Body of pancreas (tissue), 4 donors: ENCODE results near the gene OSCP1. TPM values are rescaled to one million over a fixed set of nuclear protein-coding genes. Genes with fewer than 3 reads are reported as not detected.

Experiments used
- ATAC-seq: fragments of 150-250 bp; one replicate; pipeline ENCODE4 v1.9.1; 2016
- DNase-seq, 4 donors: peaks; one replicate each; pipeline ENCODE4 v3.0.0-alpha.2; 2019
- H3K27ac ChIP-seq, 4 donors: fragments of 200-600 bp; sonication (generic); 1 replicate in 3 of 4; 2 replicates in 1 of 4; pipeline versions ENCODE4 v1.5.1 to v1.6.1; 2016 to 2019; ENCODE audit warnings: mild to moderate bottlenecking in 1 of 4, mixed read lengths in 1 of 4, moderate library complexity in 1 of 4
- H3K27me3 ChIP-seq, 2 donors: fragments of 200-600 bp; sonication (generic); one replicate each; pipeline ENCODE4 v1.6.0; 2016; ENCODE audit warnings: mild to moderate bottlenecking in 1 of 2
- H3K36me3 ChIP-seq, 2 donors: fragments of 200-600 bp; sonication (generic); replicated peaks in 1 of 2; 2 replicates each; pipeline ENCODE4 v1.5.1; 2016; ENCODE audit warnings: low read depth in 2 of 2; ENCODE audit not compliant: insufficient read depth in 1 of 2
- H3K4me1 ChIP-seq: fragments of 200-600 bp; sonication (generic); one replicate; pipeline ENCODE4 v1.6.0; 2016
- H3K4me3 ChIP-seq, 2 donors: fragments of 200-600 bp; sonication (generic); 1 replicate in 1 of 2; 2 replicates in 1 of 2; pipeline ENCODE4 v1.5.1; 2016 to 2019
- H3K9me3 ChIP-seq, 3 donors: fragments of 200-600 bp; sonication (generic); 1 replicate in 2 of 3; 2 replicates in 1 of 3; pipeline ENCODE4 v1.5.1; 2016
- POLR2A ChIP-seq, 3 donors: fragments of 450-650 bp; IDR thresholded peaks; one replicate each; pipeline ENCODE4 v1.6.1; 2016; ENCODE audit warnings: antibody characterized with exemption in 3 of 3, mild to moderate bottlenecking in 2 of 3
- WGBS, 2 donors: methylation state at CpG; one replicate each; pipeline ENCODE4 v1.1.5; 2017; 5-methylcytosine and 5-hydroxymethylcytosine counted together
- intact Hi-C: fragments of 100-400 bp; cut with DNase I; formaldehyde crosslinking; loops from one replicate; pipeline ENCODE4 v1.15.1; 2023
- total RNA-seq, 2 donors: library from RNA; depleted of rRNA; stranded (reverse); fragments of >200 nt; gene quantifications; one replicate each; pipeline ENCODE4 v1.1.0, GENCODE V29; 2016
- TF ChIP-seq, protein P1 (sequence below), 7 experiments: fragments of 450-650 bp in 4 of 7; fragments of 200-600 bp in 3 of 7; sonication (generic) in 3 of 7; IDR thresholded peaks; one replicate each; pipeline ENCODE4 v1.5.1; 2016 to 2019; ENCODE audit warnings: antibody characterized with exemption in 7 of 7

OSCP1 gene
- total RNA-seq, 2 donors from 2014 or later: 2.0 to 3.9 TPM

DNA sequence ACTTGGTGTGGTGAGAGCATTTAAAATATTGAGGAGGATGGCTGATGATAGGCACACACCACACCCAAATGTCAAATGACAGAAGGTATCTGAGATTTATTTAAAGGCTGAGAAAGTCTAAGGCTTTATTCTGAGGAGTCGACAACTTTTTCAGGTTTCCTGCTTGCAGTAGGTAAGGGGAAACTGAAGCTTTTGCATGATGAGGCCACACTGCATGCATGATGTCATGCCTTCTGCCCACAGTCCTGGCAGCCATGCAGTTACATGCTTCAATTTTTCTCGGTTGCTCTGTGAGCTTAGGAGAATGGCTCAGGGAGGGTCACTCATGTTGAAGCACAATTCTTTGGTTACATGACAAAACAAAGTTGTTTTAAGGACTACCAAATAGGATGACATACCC, 7.0 kb downstream of the OSCP1 start:
- intact Hi-C loops: no loop called here
- ATAC-seq (no peak), DNase-seq (no peak)
- Histone ChIP-seq H3K36me3 (no peaks in the 10 kb centered on the region), H3K4me1 (no peaks in the 10 kb centered on the region), H3K4me3 (no peak overlapping the region), H3K27ac (no peak overlapping the region), H3K9me3 (no peaks in the 10 kb centered on the region), H3K27me3 (no peaks in the 10 kb centered on the region)
- no peak for TF ChIP-seq POLR2A (IDR thresholded peaks at IDR 0.05)
- TF ChIP-seq, protein P1, sequence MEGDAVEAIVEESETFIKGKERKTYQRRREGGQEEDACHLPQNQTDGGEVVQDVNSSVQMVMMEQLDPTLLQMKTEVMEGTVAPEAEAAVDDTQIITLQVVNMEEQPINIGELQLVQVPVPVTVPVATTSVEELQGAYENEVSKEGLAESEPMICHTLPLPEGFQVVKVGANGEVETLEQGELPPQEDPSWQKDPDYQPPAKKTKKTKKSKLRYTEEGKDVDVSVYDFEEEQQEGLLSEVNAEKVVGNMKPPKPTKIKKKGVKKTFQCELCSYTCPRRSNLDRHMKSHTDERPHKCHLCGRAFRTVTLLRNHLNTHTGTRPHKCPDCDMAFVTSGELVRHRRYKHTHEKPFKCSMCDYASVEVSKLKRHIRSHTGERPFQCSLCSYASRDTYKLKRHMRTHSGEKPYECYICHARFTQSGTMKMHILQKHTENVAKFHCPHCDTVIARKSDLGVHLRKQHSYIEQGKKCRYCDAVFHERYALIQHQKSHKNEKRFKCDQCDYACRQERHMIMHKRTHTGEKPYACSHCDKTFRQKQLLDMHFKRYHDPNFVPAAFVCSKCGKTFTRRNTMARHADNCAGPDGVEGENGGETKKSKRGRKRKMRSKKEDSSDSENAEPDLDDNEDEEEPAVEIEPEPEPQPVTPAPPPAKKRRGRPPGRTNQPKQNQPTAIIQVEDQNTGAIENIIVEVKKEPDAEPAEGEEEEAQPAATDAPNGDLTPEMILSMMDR (IDR thresholded peaks at IDR 0.05): no peak
- WGBS, 2 donors: 73 to 75% methylated on average over 2 of the region's 2 CpGs

DNA sequence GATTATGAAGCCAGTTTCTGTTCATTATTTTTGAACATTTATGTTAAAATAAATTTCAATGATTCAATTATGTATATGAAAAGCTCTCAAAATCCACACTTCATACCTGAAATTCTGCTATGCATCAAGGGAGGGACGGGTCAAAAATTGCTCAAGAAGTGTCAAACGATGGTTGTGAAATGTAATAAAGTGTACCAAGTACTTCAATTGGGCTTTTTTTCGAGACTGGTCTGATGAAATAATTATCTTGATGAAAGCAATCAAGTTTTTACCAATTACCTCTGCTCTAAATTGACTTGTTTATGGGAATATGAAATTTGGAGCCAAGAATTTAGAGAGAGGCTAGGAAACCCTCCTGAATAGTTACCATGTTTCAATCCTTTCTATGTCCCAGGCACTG, 7.9 kb downstream of the OSCP1 start:
- Histone ChIP-seq H3K4me3 (no peak overlapping the region), H3K27me3 (no peaks in the 10 kb centered on the region), H3K9me3 (no peaks in the 10 kb centered on the region), H3K27ac (no peak overlapping the region), H3K36me3 (no peaks in the 10 kb centered on the region), H3K4me1 (no peaks in the 10 kb centered on the region)
- 75 to 85% methylated on average over 3 of the region's 3 CpGs for WGBS, 2 donors
- TF ChIP-seq POLR2A (IDR thresholded peaks at IDR 0.05): no peak
- TF ChIP-seq, protein P1 (IDR thresholded peaks at IDR 0.05): no peak
- ATAC-seq: no peak
- no peak for DNase-seq
- intact Hi-C loops: no loop called here

DNA sequence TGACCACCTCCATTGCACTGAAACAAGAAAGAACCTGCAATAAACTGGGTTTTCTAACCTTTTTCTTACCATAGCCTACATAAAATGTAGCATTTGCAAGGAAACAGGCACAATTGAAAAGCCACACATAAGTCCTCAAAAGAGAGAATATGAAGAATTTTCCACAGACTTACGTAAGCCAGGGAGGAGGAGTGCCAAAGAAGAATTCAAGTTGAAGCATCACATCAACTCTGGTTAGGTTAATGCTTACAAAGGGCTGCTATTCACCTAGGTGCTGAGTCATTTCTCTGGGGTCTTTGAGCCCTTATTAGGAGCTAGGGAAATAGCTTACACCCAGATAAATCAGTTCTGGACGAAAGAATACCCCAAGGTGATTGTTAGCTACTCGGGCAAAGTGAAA, 9.6 kb downstream of the OSCP1 start:
- intact Hi-C loops: no loop called here
- no peak for TF ChIP-seq POLR2A (IDR thresholded peaks at IDR 0.05)
- TF ChIP-seq, protein P1 (IDR thresholded peaks at IDR 0.05): no peak
- Histone ChIP-seq H3K27ac (no peak overlapping the region), H3K9me3 (no peaks in the 10 kb centered on the region), H3K4me3 (no peak overlapping the region), H3K4me1 (no peaks in the 10 kb centered on the region), H3K27me3 (no peaks in the 10 kb centered on the region), H3K36me3 (no peaks in the 10 kb centered on the region)
- no peak for DNase-seq
- no peak for ATAC-seq
- 80 to 90% methylated on average over 3 of the region's 3 CpGs for WGBS, 2 donors

DNA sequence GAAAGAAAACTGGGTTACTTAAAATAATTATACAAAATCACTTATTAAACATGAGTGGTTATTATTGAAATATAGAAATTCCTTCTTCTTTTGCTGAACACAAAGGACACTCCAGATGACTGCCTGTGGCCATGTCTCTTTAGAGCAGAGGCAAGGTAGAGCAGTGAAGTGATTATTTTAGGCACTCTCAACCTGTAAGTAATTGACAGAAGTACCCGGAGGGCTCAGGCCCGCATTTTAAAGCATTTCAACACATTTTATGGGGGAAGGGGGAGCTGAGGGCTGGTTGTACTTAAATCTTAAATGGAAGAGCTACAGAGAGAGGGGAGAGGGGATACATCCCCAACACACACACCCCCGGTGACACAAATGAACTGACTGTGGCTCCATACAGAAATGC, 10.2 kb downstream of the OSCP1 start:
- H3K9me3 ChIP-seq: no peaks in the 10 kb centered on the region
- intact Hi-C loops: no loop called here
- no peak for ATAC-seq
- no peak overlapping the region for H3K4me3 ChIP-seq
- H3K27ac ChIP-seq: no peak overlapping the region
- TF ChIP-seq, protein P1 (IDR thresholded peaks at IDR 0.05): no peak
- TF ChIP-seq POLR2A (IDR thresholded peaks at IDR 0.05): no peak
- H3K4me1 ChIP-seq: no peaks in the 10 kb centered on the region
- H3K36me3 ChIP-seq: no peaks in the 10 kb centered on the region
- DNase-seq: no peak
- WGBS, 2 donors: 55 to 59% methylated on average over 3 of the region's 3 CpGs
- H3K27me3 ChIP-seq: no peaks in the 10 kb centered on the region

DNA sequence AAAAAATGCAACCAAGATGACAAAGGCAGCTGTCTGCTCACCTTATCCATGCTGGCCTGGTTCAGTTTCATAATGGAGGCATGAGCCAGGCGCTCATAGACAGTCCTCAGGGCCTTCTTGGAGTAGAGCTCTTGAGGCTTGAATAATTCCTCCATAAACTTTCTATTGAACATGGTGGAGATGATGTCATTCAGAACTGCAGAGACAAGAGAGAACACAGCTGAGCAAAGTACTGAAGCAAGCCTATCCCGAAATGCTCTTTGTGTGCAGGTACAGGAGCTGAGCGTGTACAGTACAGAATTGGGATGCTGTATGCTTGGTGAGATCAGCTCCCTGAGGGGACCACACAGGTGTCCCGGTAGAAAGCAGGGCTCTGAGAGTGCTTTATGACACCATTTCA, 11.5 kb downstream of the OSCP1 start:
- no peak for ATAC-seq
- no peaks in the 10 kb centered on the region for H3K4me1 ChIP-seq
- no peaks in the 10 kb centered on the region for H3K36me3 ChIP-seq
- H3K4me3 ChIP-seq: no peak overlapping the region
- no peaks in the 10 kb centered on the region for H3K27me3 ChIP-seq
- intact Hi-C loops: no loop called here
- DNase-seq: no peak
- no peak overlapping the region for H3K27ac ChIP-seq
- TF ChIP-seq, protein P1 (IDR thresholded peaks at IDR 0.05): no peak
- no peak for TF ChIP-seq POLR2A (IDR thresholded peaks at IDR 0.05)
- WGBS, 2 donors: 72 to 88% methylated on average over 4 of the region's 4 CpGs
- no peaks in the 10 kb centered on the region for H3K9me3 ChIP-seq
